ENCODE measurements around the gene RAB6A. TPM values are rescaled to one million over a fixed set of nuclear protein-coding genes. Genes with fewer than 3 reads are reported as not detected.

RAB6A gene
- total RNA-seq, 1 donor from 2014 or later = 185 TPM

DNA sequence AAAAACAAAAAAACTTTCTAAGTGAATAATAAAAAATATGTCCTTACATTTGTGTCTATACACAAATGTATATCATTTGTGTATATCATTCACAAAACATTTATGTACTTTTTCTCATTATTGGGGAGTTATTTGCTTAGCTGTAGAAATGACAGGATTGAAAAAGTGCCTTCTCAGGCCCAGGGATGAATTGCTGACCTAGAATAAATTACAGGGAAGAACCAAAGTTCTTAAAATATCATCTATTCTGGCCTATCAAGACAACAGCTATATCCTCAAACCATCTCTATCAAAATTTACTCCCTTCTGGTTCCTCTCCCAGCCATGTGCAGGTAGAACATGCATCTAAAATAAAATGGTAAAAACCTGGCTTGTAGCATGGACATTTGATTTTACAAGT is 1.9 kb upstream of the RAB6A start:
- H3K9me3 Mint-ChIP-seq (ENCODE audit: low read depth) = no peaks in the 10 kb centered on the region
- peaks cover 3% of the 10 kb centered on the region for H3K36me3 Mint-ChIP-seq (ENCODE audit: low read depth)
- DNase-seq (ENCODE audit: low spot score) = no peak
- TF ChIP-seq CTCF (IDR thresholded peaks at IDR 0.05) = no peak
- H3K4me1 Mint-ChIP-seq (ENCODE audit: low read depth) = peaks cover 23% of the 10 kb centered on the region
- H3K4me3 Mint-ChIP-seq (ENCODE audit: unreplicated experiment) = no peak overlapping the region
- H3K27ac Mint-ChIP-seq (ENCODE audit: unreplicated experiment) = no peak overlapping the region
- H3K27me3 Mint-ChIP-seq (ENCODE audit: low read depth) = no peaks in the 10 kb centered on the region

DNA sequence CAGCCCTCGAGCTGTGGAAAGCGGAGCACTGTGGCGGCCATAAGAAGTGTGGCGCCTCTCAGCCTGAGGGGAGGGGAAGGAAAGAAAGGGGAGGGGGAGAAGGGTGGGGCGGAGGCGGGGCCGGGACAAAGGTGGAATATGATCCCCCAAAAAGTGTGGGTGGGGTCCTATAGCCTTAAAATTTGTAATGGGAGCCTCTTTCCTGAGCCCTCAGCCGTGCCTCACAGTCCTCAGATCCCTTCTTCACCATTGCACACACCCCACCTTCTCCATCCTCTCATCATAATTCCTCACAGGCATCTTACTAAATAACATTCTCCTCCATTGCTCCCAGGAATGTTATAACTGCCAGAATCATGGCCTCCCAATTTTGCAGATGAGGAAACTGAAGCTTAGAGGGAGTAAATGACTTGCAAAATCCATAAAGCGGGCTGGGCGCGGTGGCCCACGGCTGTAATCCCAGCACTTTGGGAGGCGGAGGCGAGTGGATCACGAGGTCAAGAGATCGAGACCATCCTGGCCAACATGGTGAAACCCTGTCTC is 600 bp upstream of the RAB6A start:
- no peak for TF ChIP-seq CTCF (IDR thresholded peaks at IDR 0.05)
- Mint-ChIP-seq H3K36me3 (ENCODE audit: low read depth) (peaks cover 3% of the 10 kb centered on the region), H3K27me3 (ENCODE audit: low read depth) (no peaks in the 10 kb centered on the region), H3K9me3 (ENCODE audit: low read depth) (no peaks in the 10 kb centered on the region), H3K4me3 (ENCODE audit: unreplicated experiment) (peak overlapping the region; percentile 96), H3K27ac (ENCODE audit: unreplicated experiment) (peak overlapping the region; percentile 97), H3K4me1 (ENCODE audit: low read depth) (peaks cover 32% of the 10 kb centered on the region)
- DNase-seq (ENCODE audit: low spot score) = no peak

GRCh38 chr11:73760135-73760678 is 667 bp downstream of the RAB6A start:
- Mint-ChIP-seq H3K4me1 (ENCODE audit: low read depth) (peaks cover 32% of the 10 kb centered on the region), H3K27ac (ENCODE audit: unreplicated experiment) (peak overlapping the region; percentile 98), H3K36me3 (ENCODE audit: low read depth) (peaks cover 3% of the 10 kb centered on the region), H3K4me3 (ENCODE audit: unreplicated experiment) (peak overlapping the region; percentile 96), H3K27me3 (ENCODE audit: low read depth) (no peaks in the 10 kb centered on the region), H3K9me3 (ENCODE audit: low read depth) (no peaks in the 10 kb centered on the region)
- DNase-seq (ENCODE audit: low spot score) = no peak
- TF ChIP-seq CTCF (IDR thresholded peaks at IDR 0.05) = no peak

GRCh38 chr11:73759610-73760134 is 1.2 kb downstream of the RAB6A start:
- no peak for DNase-seq (ENCODE audit: low spot score)

GRCh38 chr11:73758451-73758850 is 2.4 kb downstream of the RAB6A start:
- peaks cover 4% of the 10 kb centered on the region for H3K36me3 Mint-ChIP-seq (ENCODE audit: low read depth)
- H3K9me3 Mint-ChIP-seq (ENCODE audit: low read depth) = no peaks in the 10 kb centered on the region
- no peak for DNase-seq (ENCODE audit: low spot score)
- H3K27me3 Mint-ChIP-seq (ENCODE audit: low read depth) = no peaks in the 10 kb centered on the region
- H3K4me3 Mint-ChIP-seq (ENCODE audit: unreplicated experiment) = peak overlapping the region; percentile 96
- peak overlapping the region; percentile 61 for H3K27ac Mint-ChIP-seq (ENCODE audit: unreplicated experiment)
- H3K4me1 Mint-ChIP-seq (ENCODE audit: low read depth) = peaks cover 42% of the 10 kb centered on the region
- no peak for TF ChIP-seq CTCF (IDR thresholded peaks at IDR 0.05)

More at GRCh38 chr11:73759610-73760134, 1.2 kb downstream of the RAB6A start:
- Mint-ChIP-seq H3K4me3 (ENCODE audit: unreplicated experiment) (peak overlapping the region; percentile 96), H3K36me3 (ENCODE audit: low read depth) (peaks cover 3% of the 10 kb centered on the region), H3K9me3 (ENCODE audit: low read depth) (no peaks in the 10 kb centered on the region), H3K27ac (ENCODE audit: unreplicated experiment) (peak overlapping the region; percentile 98), H3K4me1 (ENCODE audit: low read depth) (peaks cover 32% of the 10 kb centered on the region), H3K27me3 (ENCODE audit: low read depth) (no peaks in the 10 kb centered on the region)
- TF ChIP-seq CTCF (IDR thresholded peaks at IDR 0.05) = peak; percentile 62

Data from chondrocyte (in vitro differentiated cells).